Spleen (tissue), 3 donors: ENCODE data around the gene TNFSF15.

Experiments used
- POLR2A ChIP-seq, 3 donors: fragments of 450-650 bp; IDR thresholded peaks; one replicate each; pipeline ENCODE4 v1.5.1; 2017; ENCODE audit warnings: antibody characterized with exemption in 3 of 3, mild to moderate bottlenecking in 1 of 3
- POLR2AphosphoS5 ChIP-seq, 3 donors: sonication (generic); formaldehyde crosslinking; IDR thresholded peaks; one replicate each; pipeline ENCODE4 v1.5.1; 2017; ENCODE audit warnings: antibody characterized with exemption in 3 of 3

- TF ChIP-seq POLR2AphosphoS5 (IDR thresholded peaks at IDR 0.05) (no peak), POLR2A (IDR thresholded peaks at IDR 0.05) (no peak)
These were observed 17.6 kb upstream of the TNFSF15 start for GRCh38 chr9:114823441-114823840.
